Gastrocnemius medialis (tissue), 4 donors: ENCODE measurements around the gene DUSP2.

Experiments used
- POLR2A ChIP-seq, 2 donors: fragments of 450-650 bp; IDR thresholded peaks; one replicate each; pipeline ENCODE4 v1.6.1; 2017; ENCODE audit warnings: antibody characterized with exemption in 2 of 2, mild to moderate bottlenecking in 2 of 2, moderate library complexity in 2 of 2
- TF ChIP-seq, protein P1 (sequence below), 5 experiments: fragments of 450-650 bp in 3 of 5; fragments of 200-600 bp in 2 of 5; sonication (generic) in 2 of 5; IDR thresholded peaks in 4 of 5; conservative IDR thresholded peaks in 1 of 5; 1 replicate in 4 of 5; 2 replicates in 1 of 5; pipeline ENCODE4 v1.5.1; 2016 to 2019; ENCODE audit warnings: antibody characterized with exemption in 5 of 5, mild to moderate bottlenecking in 3 of 5, moderate library complexity in 3 of 5

DNA sequence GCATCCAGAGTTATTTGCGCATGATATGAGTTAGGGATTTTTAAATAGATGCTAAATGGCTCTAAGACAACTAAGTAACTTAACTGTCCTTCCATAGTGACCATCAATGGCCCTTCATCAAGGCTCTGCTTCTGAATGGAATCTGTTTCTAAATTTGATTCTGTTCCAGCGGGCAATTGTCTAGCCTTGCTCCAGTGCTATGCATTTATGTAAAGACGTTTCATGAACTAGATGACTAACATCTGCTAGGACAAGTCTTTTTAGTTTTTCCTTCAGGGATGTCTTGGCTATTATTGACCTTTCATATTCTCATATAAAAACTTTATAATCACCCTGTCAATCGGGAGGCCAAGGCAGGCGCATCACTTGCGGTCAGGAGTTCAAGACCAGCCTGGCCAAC lies 16.8 kb downstream of the DUSP2 start:
- TF ChIP-seq, protein P1, sequence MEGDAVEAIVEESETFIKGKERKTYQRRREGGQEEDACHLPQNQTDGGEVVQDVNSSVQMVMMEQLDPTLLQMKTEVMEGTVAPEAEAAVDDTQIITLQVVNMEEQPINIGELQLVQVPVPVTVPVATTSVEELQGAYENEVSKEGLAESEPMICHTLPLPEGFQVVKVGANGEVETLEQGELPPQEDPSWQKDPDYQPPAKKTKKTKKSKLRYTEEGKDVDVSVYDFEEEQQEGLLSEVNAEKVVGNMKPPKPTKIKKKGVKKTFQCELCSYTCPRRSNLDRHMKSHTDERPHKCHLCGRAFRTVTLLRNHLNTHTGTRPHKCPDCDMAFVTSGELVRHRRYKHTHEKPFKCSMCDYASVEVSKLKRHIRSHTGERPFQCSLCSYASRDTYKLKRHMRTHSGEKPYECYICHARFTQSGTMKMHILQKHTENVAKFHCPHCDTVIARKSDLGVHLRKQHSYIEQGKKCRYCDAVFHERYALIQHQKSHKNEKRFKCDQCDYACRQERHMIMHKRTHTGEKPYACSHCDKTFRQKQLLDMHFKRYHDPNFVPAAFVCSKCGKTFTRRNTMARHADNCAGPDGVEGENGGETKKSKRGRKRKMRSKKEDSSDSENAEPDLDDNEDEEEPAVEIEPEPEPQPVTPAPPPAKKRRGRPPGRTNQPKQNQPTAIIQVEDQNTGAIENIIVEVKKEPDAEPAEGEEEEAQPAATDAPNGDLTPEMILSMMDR (IDR thresholded peaks at IDR 0.05 in 4 of 5, conservative IDR thresholded peaks at IDR 0.05 in 1 of 5) = no peak
- TF ChIP-seq POLR2A (IDR thresholded peaks at IDR 0.05) = no peak
